ENCODE data around the gene ANKRD30A. TPM values are rescaled to one million over a fixed set of nuclear protein-coding genes. Genes with fewer than 3 reads are reported as not detected.
"Not testable (repeated sequence)": the region's sequence is repeated elsewhere in the genome, so short reads cannot be mapped to it uniquely, and the experiment has no call there.

ANKRD30A gene
- total RNA-seq, 1 experiment from 2014 or later: not detected

DNA sequence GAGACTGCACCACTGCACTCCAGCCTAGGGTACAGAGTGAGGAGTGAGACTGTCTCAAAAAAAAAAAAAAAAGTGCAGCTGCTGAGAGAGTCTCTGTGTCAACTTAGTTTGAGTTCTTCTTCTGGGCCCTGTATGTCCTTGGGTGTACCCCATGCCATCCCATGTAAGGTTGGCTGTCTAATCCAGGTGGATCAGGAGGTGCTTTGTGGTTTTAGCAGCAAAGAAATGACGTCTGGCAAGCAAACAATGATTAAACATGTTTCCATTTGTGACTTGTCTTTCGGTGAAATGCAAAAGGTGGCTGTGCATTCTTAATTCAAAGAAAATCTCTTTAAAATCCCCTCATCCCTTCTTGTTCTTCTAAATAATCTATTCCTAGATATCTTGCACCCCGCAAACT lies 255.9 kb downstream of the ANKRD30A start:
- CTCF ChIA-PET: no interaction called here
- no TSS peak for BruUV-seq (replicated peaks)

DNA sequence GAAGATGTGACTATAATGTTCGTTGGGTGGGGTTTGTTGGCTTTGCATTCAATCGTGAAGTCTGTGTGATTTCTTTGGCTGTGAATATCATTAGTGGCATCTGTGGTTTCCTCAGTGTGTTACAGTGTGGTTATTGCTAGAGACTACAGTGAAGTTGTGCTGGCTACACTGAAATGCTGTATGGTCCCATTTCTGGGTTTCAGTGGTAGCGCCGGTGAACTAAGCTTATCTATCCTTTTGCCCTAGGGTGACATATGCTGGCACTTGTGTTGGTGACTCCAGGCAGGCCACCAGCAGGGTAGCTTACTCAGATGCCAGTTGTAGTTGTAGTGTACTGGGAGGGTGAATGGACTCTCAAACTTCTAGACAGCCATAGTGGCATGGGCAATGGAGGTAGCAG lies 259.5 kb downstream of the ANKRD30A start:
- H3K9me3 ChIP-seq (ENCODE audit: low read depth, low read length, poor library complexity, severe bottlenecking): peaks cover 11% of the 10 kb centered on the region

More for the DNA sequence above, 255.9 kb downstream of the ANKRD30A start:
- Histone ChIP-seq H3K4me3 (ENCODE audit: low read depth, low read length, poor library complexity, severe bottlenecking) (no peak overlapping the region), H3K27ac (ENCODE audit: low read depth, low read length, poor library complexity, severe bottlenecking) (no peak overlapping the region), H3K36me3 (ENCODE audit: insufficient read depth, low read length, poor library complexity, severe bottlenecking) (no peaks in the 10 kb centered on the region), H3K4me1 (ENCODE audit: insufficient read depth, low read length, poor library complexity, severe bottlenecking) (no peaks in the 10 kb centered on the region), H3K27me3 (replicated peaks; ENCODE audit: insufficient read depth, low read depth, low read length, poor library complexity) (no peaks in the 10 kb centered on the region), H3K9me3 (ENCODE audit: low read depth, low read length, poor library complexity, severe bottlenecking) (peaks cover 11% of the 10 kb centered on the region)
- intact Hi-C loops (cut with micrococcal nuclease; ENCODE audit: unreplicated experiment): no loop called here
- DNase-seq (ENCODE audit: low spot score): no peak
- TF ChIP-seq CTCF (conservative IDR thresholded peaks at IDR 0.05; ENCODE audit: low read depth, low read length): no peak
- no peak for TF ChIP-seq EZH2 (IDR thresholded peaks at IDR 0.05; ENCODE audit: borderline replicate concordance, low read depth, low read length, poor library complexity, severe bottlenecking)
- POLR2A ChIA-PET (ENCODE audit: low non-redundant PET): no interaction called here

GRCh38 chr10:37390926-37391325 lies 265.5 kb downstream of the ANKRD30A start:
- Histone ChIP-seq H3K27me3 (replicated peaks; ENCODE audit: insufficient read depth, low read depth, low read length, poor library complexity) (no peaks in the 10 kb centered on the region), H3K36me3 (ENCODE audit: insufficient read depth, low read length, poor library complexity, severe bottlenecking) (no peaks in the 10 kb centered on the region), H3K27ac (ENCODE audit: low read depth, low read length, poor library complexity, severe bottlenecking) (no peak overlapping the region), H3K9me3 (ENCODE audit: low read depth, low read length, poor library complexity, severe bottlenecking) (no peaks in the 10 kb centered on the region), H3K4me3 (ENCODE audit: low read depth, low read length, poor library complexity, severe bottlenecking) (no peak overlapping the region), H3K4me1 (ENCODE audit: insufficient read depth, low read length, poor library complexity, severe bottlenecking) (no peaks in the 10 kb centered on the region)
- POLR2A ChIA-PET (ENCODE audit: low non-redundant PET): no interaction called here
- intact Hi-C loops (cut with micrococcal nuclease; ENCODE audit: unreplicated experiment): no loop called here
- CTCF ChIA-PET: no interaction called here
- TF ChIP-seq CTCF (conservative IDR thresholded peaks at IDR 0.05; ENCODE audit: low read depth, low read length) (no peak), EZH2 (IDR thresholded peaks at IDR 0.05; ENCODE audit: borderline replicate concordance, low read depth, low read length, poor library complexity, severe bottlenecking) (no peak)
- no peak for DNase-seq (ENCODE audit: low spot score)
- BruUV-seq (replicated peaks): no TSS peak

More for the DNA sequence above, 259.5 kb downstream of the ANKRD30A start:
- DNase-seq (ENCODE audit: low spot score): no peak
- CTCF ChIA-PET: no interaction called here
- TF ChIP-seq EZH2 (IDR thresholded peaks at IDR 0.05; ENCODE audit: borderline replicate concordance, low read depth, low read length, poor library complexity, severe bottlenecking): no peak
- TF ChIP-seq CTCF (conservative IDR thresholded peaks at IDR 0.05; ENCODE audit: low read depth, low read length): no peak
- intact Hi-C loops (cut with micrococcal nuclease; ENCODE audit: unreplicated experiment): no loop called here
- H3K27me3 ChIP-seq (replicated peaks; ENCODE audit: insufficient read depth, low read depth, low read length, poor library complexity): no peaks in the 10 kb centered on the region
- no peaks in the 10 kb centered on the region for H3K4me1 ChIP-seq (ENCODE audit: insufficient read depth, low read length, poor library complexity, severe bottlenecking)
- BruUV-seq (replicated peaks): no TSS peak
- H3K36me3 ChIP-seq (ENCODE audit: insufficient read depth, low read length, poor library complexity, severe bottlenecking): no peaks in the 10 kb centered on the region
- H3K4me3 ChIP-seq (ENCODE audit: low read depth, low read length, poor library complexity, severe bottlenecking): no peak overlapping the region
- POLR2A ChIA-PET (ENCODE audit: low non-redundant PET): no interaction called here
- no peak overlapping the region for H3K27ac ChIP-seq (ENCODE audit: low read depth, low read length, poor library complexity, severe bottlenecking)

DNA sequence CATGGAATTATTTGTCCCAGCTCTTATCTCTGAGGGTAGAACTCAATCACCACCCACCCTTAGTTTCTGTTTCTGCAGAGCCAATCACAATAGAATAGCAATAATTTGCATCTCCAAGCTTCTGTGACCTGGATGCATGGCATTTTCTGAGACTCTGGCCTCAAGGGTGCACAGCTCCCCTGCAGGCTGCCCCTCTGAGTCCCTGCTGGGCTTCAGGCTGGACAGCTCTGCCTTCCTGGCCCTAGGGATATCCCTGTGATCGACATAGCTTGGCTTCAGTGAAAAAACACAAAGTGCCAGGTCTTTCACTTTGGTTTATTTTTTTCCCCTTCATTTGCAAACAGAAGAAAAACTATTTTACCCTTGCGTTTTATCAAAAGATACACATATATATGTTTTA lies 275.4 kb downstream of the ANKRD30A start:
- BruUV-seq (replicated peaks); H3K4me1 ChIP-seq (ENCODE audit: insufficient read depth, low read length, poor library complexity, severe bottlenecking); H3K4me3 ChIP-seq (ENCODE audit: low read depth, low read length, poor library complexity, severe bottlenecking); POLR2A ChIA-PET (ENCODE audit: low non-redundant PET); H3K27me3 ChIP-seq (replicated peaks; ENCODE audit: insufficient read depth, low read depth, low read length, poor library complexity); CTCF ChIA-PET; H3K27ac ChIP-seq (ENCODE audit: low read depth, low read length, poor library complexity, severe bottlenecking); intact Hi-C loops (cut with micrococcal nuclease; ENCODE audit: unreplicated experiment); H3K36me3 ChIP-seq (ENCODE audit: insufficient read depth, low read length, poor library complexity, severe bottlenecking); DNase-seq (ENCODE audit: low spot score): not testable (repeated sequence)
- H3K9me3 ChIP-seq (ENCODE audit: low read depth, low read length, poor library complexity, severe bottlenecking): peaks cover 12% of the 10 kb centered on the region

Measured in A673 (cell line).